ENCODE measurements around the gene CCDC178. TPM values are rescaled to one million over a fixed set of nuclear protein-coding genes. Genes with fewer than 3 reads are reported as not detected.
"Not testable (repeated sequence)": the region's sequence is repeated elsewhere in the genome, so short reads cannot be mapped to it uniquely, and the experiment has no call there.

CCDC178 gene
- total RNA-seq, 1 donor from 2014 or later, result not detected

DNA sequence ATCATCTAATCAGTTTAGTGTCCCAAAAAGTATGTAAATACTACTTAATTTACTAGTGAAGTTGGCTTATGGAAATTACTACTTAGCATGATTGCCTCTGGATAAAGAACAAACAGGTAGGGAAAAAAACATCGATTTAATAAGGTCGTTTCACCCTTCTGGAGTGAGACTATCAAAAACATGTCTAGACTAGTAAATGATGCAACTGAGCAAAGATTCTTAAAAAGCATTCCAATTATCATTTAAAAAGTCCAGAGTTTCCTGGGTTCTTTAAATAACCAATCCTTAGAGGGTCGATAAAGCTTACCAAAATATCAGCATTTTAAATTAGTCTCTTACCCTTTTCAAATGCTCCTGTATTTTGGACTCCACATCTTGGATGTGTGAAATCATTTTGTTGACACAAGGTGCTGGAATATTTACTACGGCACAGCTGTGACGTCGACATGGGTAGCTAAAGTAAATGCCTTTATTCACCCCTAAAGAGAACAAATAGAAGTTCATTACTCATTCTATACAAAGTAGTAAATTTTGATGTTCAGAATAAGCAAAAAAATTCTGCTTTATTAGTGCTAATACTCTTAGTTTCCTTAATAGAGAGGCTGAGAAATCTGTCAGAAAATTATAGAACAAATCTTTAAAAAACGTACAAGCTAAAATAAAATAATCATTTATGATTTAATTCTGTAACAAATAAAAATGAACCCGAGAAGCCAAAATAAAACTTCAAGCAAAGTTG lies 70.6 kb downstream of the CCDC178 start:
- H3K4me3 Mint-ChIP-seq (ENCODE audit: unreplicated experiment), result no peak overlapping the region
- H3K27me3 Mint-ChIP-seq (ENCODE audit: unreplicated experiment), result peaks cover 6% of the 10 kb centered on the region
- H3K36me3 Mint-ChIP-seq (ENCODE audit: unreplicated experiment), result no peaks in the 10 kb centered on the region
- no peak overlapping the region for H3K27ac Mint-ChIP-seq (ENCODE audit: unreplicated experiment)
- H3K9me3 Mint-ChIP-seq (ENCODE audit: unreplicated experiment), result no peaks in the 10 kb centered on the region
- H3K4me1 Mint-ChIP-seq (ENCODE audit: unreplicated experiment), result peaks cover 5% of the 10 kb centered on the region
- TF ChIP-seq, protein P1, sequence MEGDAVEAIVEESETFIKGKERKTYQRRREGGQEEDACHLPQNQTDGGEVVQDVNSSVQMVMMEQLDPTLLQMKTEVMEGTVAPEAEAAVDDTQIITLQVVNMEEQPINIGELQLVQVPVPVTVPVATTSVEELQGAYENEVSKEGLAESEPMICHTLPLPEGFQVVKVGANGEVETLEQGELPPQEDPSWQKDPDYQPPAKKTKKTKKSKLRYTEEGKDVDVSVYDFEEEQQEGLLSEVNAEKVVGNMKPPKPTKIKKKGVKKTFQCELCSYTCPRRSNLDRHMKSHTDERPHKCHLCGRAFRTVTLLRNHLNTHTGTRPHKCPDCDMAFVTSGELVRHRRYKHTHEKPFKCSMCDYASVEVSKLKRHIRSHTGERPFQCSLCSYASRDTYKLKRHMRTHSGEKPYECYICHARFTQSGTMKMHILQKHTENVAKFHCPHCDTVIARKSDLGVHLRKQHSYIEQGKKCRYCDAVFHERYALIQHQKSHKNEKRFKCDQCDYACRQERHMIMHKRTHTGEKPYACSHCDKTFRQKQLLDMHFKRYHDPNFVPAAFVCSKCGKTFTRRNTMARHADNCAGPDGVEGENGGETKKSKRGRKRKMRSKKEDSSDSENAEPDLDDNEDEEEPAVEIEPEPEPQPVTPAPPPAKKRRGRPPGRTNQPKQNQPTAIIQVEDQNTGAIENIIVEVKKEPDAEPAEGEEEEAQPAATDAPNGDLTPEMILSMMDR (IDR thresholded peaks at IDR 0.05), result no peak
- DNase-seq (ENCODE audit: extremely low spot score, unreplicated experiment), result no peak

DNA sequence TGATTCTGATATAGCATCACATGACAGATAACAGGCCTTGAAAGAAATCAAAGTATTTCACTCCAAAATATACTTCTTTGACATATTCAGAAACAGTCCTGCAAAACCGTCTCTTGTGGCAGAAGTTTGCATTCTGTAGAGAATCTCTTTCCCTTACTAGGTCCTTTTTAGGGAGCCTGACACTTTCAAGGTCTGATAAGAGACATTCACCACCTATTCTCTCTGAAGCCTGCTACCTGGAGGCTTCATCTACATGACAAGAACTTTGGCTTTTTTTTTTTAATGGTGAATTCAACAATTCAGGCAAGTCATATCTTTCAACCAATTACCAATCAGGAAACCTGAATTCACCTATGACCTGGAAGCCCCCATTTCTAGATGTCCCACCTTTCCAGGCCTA lies 83.8 kb downstream of the CCDC178 start:
- Mint-ChIP-seq H3K27me3 (ENCODE audit: unreplicated experiment) (no peaks in the 10 kb centered on the region), H3K9me3 (ENCODE audit: unreplicated experiment) (no peaks in the 10 kb centered on the region), H3K4me1 (ENCODE audit: unreplicated experiment) (no peaks in the 10 kb centered on the region), H3K27ac (ENCODE audit: unreplicated experiment) (no peak overlapping the region), H3K4me3 (ENCODE audit: unreplicated experiment) (no peak overlapping the region), H3K36me3 (ENCODE audit: unreplicated experiment) (no peaks in the 10 kb centered on the region)
- no peak for DNase-seq (ENCODE audit: extremely low spot score, unreplicated experiment)
- TF ChIP-seq, protein P1 (IDR thresholded peaks at IDR 0.05), result no peak

DNA sequence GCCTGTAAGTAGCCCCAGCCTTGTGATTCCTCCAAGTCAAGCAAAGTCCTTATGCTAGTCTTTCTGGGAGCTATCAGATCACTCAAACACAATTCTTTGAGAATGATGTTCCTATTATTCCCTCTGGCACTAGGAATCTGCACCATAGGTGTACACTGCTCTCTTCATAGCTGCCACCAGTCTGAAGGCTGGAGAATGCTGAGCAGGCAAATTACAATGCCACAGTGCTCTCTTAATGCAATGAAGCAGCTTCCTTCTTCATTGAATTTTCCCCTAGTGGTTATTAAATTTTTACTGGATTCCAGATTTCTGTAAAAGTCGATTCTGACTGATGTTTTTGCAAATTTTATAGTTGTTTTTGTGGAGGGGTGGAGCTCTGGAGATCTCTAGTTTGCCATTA lies 84.8 kb downstream of the CCDC178 start:
- Mint-ChIP-seq H3K4me1 (ENCODE audit: unreplicated experiment) (no peaks in the 10 kb centered on the region), H3K4me3 (ENCODE audit: unreplicated experiment) (no peak overlapping the region), H3K27ac (ENCODE audit: unreplicated experiment) (no peak overlapping the region), H3K27me3 (ENCODE audit: unreplicated experiment) (no peaks in the 10 kb centered on the region), H3K36me3 (ENCODE audit: unreplicated experiment) (no peaks in the 10 kb centered on the region), H3K9me3 (ENCODE audit: unreplicated experiment) (no peaks in the 10 kb centered on the region)
- TF ChIP-seq, protein P1 (IDR thresholded peaks at IDR 0.05), result no peak
- no peak for DNase-seq (ENCODE audit: extremely low spot score, unreplicated experiment)

DNA sequence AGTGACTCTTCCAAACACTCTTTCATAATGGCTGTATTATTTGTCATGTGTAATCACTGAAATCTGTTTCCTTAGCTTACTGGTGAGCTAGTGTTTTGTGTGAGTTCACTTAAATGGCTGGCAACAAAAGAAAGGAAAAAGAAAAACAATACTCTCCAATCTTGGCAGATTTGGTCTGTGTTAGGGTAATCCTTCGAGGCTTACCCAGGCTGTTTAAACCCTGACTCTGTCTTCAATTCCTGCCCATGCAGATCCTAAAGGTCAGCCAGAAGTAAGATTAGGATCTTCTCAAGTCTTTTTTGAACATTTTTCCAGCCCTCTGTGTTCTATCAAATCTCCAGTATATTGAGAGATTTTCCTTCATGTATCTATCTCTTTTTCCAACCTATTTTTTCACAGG lies 85.3 kb downstream of the CCDC178 start:
- Mint-ChIP-seq H3K9me3 (ENCODE audit: unreplicated experiment) (no peaks in the 10 kb centered on the region), H3K27ac (ENCODE audit: unreplicated experiment) (no peak overlapping the region), H3K4me1 (ENCODE audit: unreplicated experiment) (no peaks in the 10 kb centered on the region), H3K36me3 (ENCODE audit: unreplicated experiment) (no peaks in the 10 kb centered on the region), H3K4me3 (ENCODE audit: unreplicated experiment) (no peak overlapping the region), H3K27me3 (ENCODE audit: unreplicated experiment) (no peaks in the 10 kb centered on the region)
- DNase-seq (ENCODE audit: extremely low spot score, unreplicated experiment), result no peak
- TF ChIP-seq, protein P1 (IDR thresholded peaks at IDR 0.05), result no peak

DNA sequence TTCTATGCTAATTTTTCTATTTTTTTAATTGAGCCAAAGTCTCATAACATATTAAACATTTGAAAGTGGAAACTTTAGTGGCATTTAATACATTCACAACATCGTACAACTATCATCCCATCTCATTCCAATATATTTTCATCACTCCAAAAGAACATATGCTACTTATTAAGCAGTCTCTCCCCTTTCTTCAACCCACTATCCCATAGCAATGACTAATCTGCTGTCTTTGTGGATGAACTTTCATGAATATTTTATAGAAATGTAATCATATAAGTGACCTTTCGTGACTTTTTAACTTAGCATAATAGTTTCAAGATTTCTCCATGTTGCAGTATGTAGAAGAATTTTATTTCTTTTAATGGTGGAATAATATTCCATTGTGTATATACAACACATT lies 90.3 kb downstream of the CCDC178 start:
- no peaks in the 10 kb centered on the region for H3K4me1 Mint-ChIP-seq (ENCODE audit: unreplicated experiment)
- H3K27me3 Mint-ChIP-seq (ENCODE audit: unreplicated experiment), result no peaks in the 10 kb centered on the region

DNA sequence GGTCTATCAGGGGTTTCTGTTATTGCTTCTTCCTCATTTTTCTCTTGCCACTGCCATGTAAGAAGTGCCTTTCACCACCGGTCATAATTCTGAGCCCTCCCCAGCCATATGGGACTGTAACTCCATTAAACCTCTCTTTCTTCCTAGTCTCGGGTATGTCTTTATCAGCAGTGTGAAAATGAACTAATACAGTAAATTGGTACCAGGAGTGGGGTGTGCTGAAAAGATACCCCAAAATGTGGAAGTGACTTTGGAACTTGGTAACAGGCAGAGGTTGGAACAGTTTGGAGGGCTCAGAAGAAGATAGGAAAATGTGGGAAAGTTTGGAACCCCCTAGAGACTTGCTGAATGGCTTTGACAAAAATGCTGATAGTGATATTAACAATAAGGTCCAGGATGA lies 100.8 kb downstream of the CCDC178 start:
- not testable (repeated sequence) for DNase-seq (ENCODE audit: extremely low spot score, unreplicated experiment); H3K27ac Mint-ChIP-seq (ENCODE audit: unreplicated experiment); H3K4me3 Mint-ChIP-seq (ENCODE audit: unreplicated experiment); H3K9me3 Mint-ChIP-seq (ENCODE audit: unreplicated experiment); H3K27me3 Mint-ChIP-seq (ENCODE audit: unreplicated experiment); H3K36me3 Mint-ChIP-seq (ENCODE audit: unreplicated experiment); H3K4me1 Mint-ChIP-seq (ENCODE audit: unreplicated experiment)

More for the DNA sequence above, 90.3 kb downstream of the CCDC178 start:
- H3K36me3 Mint-ChIP-seq (ENCODE audit: unreplicated experiment), result no peaks in the 10 kb centered on the region
- TF ChIP-seq, protein P1 (IDR thresholded peaks at IDR 0.05), result no peak
- H3K4me3 Mint-ChIP-seq (ENCODE audit: unreplicated experiment), result no peak overlapping the region
- no peak overlapping the region for H3K27ac Mint-ChIP-seq (ENCODE audit: unreplicated experiment)
- H3K9me3 Mint-ChIP-seq (ENCODE audit: unreplicated experiment), result no peaks in the 10 kb centered on the region
- no peak for DNase-seq (ENCODE audit: extremely low spot score, unreplicated experiment)
